Fibroblast of the conjunctiva (primary cell): ENCODE data around the gene SON.
"Not testable (repeated sequence)": the region's sequence is repeated elsewhere in the genome, so short reads cannot be mapped to it uniquely, and the experiment has no call there.

Experiments used
- DNase-seq: peaks from one replicate; pipeline ENCODE4 v3.0.0-alpha.2; 2010; ENCODE audit warnings: low read depth

The SON gene, protein sequence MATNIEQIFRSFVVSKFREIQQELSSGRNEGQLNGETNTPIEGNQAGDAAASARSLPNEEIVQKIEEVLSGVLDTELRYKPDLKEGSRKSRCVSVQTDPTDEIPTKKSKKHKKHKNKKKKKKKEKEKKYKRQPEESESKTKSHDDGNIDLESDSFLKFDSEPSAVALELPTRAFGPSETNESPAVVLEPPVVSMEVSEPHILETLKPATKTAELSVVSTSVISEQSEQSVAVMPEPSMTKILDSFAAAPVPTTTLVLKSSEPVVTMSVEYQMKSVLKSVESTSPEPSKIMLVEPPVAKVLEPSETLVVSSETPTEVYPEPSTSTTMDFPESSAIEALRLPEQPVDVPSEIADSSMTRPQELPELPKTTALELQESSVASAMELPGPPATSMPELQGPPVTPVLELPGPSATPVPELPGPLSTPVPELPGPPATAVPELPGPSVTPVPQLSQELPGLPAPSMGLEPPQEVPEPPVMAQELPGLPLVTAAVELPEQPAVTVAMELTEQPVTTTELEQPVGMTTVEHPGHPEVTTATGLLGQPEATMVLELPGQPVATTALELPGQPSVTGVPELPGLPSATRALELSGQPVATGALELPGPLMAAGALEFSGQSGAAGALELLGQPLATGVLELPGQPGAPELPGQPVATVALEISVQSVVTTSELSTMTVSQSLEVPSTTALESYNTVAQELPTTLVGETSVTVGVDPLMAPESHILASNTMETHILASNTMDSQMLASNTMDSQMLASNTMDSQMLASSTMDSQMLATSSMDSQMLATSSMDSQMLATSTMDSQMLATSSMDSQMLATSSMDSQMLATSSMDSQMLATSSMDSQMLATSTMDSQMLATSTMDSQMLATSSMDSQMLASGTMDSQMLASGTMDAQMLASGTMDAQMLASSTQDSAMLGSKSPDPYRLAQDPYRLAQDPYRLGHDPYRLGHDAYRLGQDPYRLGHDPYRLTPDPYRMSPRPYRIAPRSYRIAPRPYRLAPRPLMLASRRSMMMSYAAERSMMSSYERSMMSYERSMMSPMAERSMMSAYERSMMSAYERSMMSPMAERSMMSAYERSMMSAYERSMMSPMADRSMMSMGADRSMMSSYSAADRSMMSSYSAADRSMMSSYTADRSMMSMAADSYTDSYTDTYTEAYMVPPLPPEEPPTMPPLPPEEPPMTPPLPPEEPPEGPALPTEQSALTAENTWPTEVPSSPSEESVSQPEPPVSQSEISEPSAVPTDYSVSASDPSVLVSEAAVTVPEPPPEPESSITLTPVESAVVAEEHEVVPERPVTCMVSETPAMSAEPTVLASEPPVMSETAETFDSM (N-terminal part only)

GRCh38 chr21:33542640-33543504, at the start of gene SON:
Gene SON (plus strand): TSS chr21:33543038. CDS start chr21:33543093, 55 bp downstream.
- peak; percentile 98 for DNase-seq

DNA sequence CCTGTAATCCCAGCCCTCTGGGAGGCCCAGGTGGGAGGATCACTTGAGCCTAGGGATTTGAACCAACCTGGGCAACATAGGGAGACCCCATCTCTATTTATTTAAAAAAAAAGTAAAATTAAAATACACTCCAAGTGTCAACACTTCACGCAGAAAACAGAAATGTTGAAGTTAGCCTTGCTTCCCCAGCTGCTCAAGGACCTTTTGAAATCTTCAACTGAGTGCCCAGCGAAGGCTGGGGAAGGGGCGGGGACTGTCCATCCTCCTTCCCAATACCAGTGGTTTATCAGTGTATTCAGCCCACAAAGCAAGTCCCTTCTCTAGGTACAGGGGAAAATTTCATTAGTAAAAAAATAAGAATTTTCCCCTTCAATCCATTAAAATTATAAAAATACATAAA, 49.1 kb upstream of the SON start:
- no peak for DNase-seq

DNA sequence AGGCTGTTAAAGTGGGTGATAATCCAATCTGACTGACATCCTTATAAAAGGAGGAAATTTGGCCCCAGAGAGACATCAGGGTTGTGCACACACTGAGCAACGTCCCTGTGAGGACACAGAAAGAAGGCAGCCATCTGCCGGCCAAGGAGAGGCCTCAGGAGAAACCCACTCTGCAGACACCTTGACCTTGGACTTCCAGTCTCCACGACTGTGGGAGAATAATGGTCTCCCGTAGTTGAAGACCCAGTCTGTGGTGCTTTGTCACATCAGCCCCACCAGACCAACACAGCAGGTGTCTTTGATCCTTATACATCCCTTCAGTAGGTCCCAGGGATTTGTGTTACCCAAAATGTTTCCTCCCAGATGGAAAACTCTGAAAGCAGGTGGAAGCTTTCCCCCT, 47.1 kb upstream of the SON start:
- DNase-seq: no peak

GRCh38 chr21:33496345-33496744, 46.5 kb upstream of the SON start:
- no peak for DNase-seq

DNA sequence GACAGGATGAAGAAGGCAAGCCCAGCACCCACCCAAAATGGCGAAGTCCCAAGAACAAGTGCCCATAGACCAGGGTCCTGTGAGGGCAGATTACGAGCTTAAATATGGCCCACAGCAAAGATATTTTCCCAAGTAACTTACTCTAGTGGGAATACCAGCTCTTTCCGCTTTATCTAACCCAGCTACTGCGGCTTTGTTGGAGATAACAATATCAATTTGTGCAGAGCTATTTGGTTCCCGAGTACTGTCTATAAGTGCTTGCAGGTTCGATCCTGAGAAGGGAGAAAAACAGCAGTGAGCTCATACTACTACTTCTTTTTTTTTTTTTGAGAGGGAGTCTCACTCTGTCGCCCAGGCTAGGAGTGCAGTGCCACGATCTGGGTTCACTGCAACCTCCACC, 37.0 kb upstream of the SON start:
- DNase-seq: no peak

- not testable (repeated sequence) for DNase-seq
These were observed 35.8 kb upstream of the SON start for GRCh38 chr21:33507003-33507402.

GRCh38 chr21:33510826-33511225, 32.0 kb upstream of the SON start:
- no peak for DNase-seq

- DNase-seq: no peak
These were observed 31.2 kb upstream of the SON start for GRCh38 chr21:33511639-33512038.

GRCh38 chr21:33512481-33512880, 30.4 kb upstream of the SON start:
- no peak for DNase-seq

- peak; percentile 17 for DNase-seq
These were observed 28.6 kb upstream of the SON start for GRCh38 chr21:33514229-33514628.

DNA sequence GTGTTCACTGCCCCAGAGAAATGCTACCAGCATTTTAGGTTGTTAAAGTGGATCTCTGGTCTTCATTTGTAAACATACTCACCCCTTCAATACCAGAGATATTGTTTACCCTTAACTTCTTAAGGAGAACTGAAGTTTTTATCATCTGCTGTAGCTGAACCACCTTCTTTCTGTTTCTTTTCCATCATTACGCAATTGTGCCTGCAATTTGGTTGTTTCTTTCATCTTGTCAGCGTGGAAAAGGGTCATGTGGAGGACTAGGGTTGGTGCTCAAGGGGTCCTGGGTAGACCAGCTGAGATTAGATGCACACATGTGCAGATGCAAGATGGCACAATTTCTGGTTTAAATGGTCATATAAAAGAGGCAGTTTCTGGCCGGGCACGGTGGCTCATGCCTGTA, 23.9 kb upstream of the SON start:
- no peak for DNase-seq

- DNase-seq: no peak
These were observed 20.4 kb upstream of the SON start for GRCh38 chr21:33522297-33522952.

DNA sequence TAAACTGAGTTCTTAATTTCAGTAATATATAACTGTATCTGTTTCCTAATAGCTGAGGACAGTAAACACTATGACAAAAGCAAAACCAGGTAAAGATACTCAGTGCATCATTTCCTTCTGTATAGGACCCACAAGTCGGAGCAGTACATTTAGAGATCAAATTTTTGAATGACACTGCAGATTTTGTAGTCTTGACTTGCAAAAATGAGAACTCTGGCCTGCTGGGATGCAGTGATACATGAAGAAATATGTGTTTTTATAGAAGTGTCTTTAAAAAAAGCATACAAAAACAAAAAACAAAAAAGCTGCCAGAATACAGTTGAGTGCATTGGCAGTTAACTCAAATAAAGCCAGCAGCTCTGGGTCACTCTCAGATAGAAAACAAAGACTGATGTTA, 19.9 kb upstream of the SON start:
- no peak for DNase-seq

GRCh38 chr21:33531007-33531406, 11.8 kb upstream of the SON start:
- no peak for DNase-seq

- DNase-seq: no peak
These were observed 5.6 kb upstream of the SON start for GRCh38 chr21:33537212-33537611.

DNA sequence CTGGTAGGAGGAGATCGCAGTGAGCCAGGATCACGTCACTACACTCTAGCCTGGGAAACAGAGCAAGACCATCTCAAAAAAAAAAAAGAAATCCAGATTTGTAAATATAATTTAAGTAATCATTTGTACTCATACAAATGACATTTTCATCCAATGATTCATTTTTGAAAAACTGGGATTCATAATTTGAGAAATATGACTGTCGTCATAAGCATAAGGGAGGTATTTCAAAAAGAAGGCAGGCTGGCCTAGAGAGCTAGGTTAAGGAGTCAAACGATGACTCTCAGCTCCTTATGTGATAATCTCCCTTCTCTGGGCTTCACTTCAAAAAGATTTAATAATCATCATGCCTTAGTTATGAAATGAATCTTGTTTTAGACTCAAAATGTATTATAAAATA, 3.2 kb upstream of the SON start:
- DNase-seq: no peak

- DNase-seq: no peak
These were observed 2.1 kb upstream of the SON start for GRCh38 chr21:33540711-33541104.

GRCh38 chr21:33541105-33541711, 1.6 kb upstream of the SON start:
- no peak for DNase-seq

- DNase-seq: peak; percentile 42
These were observed 840 bp upstream of the SON start, which contains the start of gene GART for GRCh38 chr21:33541756-33542639. Gene GART (minus strand): TSS chr21:33542117. CDS start chr21:33539315, 2,802 bp downstream.
